A549 (cell line): ENCODE results near the gene LRRC7. TPM values are rescaled to one million over a fixed set of nuclear protein-coding genes. Genes with fewer than 3 reads are reported as not detected.

ENCODE experiments used
- ATAC-seq, 2 experiments: fragments of 200-7000 bp in 1 of 2; fragments of >200 bp in 1 of 2; cut with Nextera tagmentation in 1 of 2; cut with Tn5 transposase in 1 of 2; 3 replicates each; pipeline versions ENCODE4 v1.8.0 to v1.9.1; 2018 to 2020; ENCODE audit warnings: mild to moderate bottlenecking in 1 of 2, moderate library complexity in 1 of 2
- CTCF ChIA-PET: fragments of 300-600 bp; sonication (Branson Sonifier 250); formaldehyde crosslinking; extraction: SDS; loops from one replicate; lab custom pipeline; 2021; ENCODE audit warnings: antibody characterized with exemption, inconsistent platforms; lab: Yijun Ruan, JAX
- POLR2A ChIA-PET: fragments of 350-600 bp; formaldehyde crosslinking; extraction: SDS; loops from one replicate; lab custom pipeline; 2021; ENCODE audit warnings: antibody characterized with exemption, inconsistent platforms; lab: Yijun Ruan, JAX
- DNase-seq, 2 experiments: peaks; one replicate each; pipeline versions ENCODE4 v3.0.0 to v3.0.0-alpha.2; 2011 to 2016; ENCODE audit warnings: low read depth in 1 of 2, low spot score in 1 of 2
- FAIRE-seq: peaks from 2 replicates; lab custom pipeline; 2011; peaks lifted over from hg19 to GRCh38; lab: Jason Lieb, UNC
- H3K27ac ChIP-seq, 2 experiments: fragments of >200 bp; sonication (Bioruptor Twin); formaldehyde crosslinking; 3 replicates each; pipeline ENCODE4 v1.5.1; 2016 to 2017
- H3K4me1 ChIP-seq: fragments of >200 bp; sonication (Bioruptor Twin); formaldehyde crosslinking; 3 replicates; pipeline ENCODE4 v1.6.1; 2016
- H3K4me2 ChIP-seq: fragments of >200 bp; sonication (Bioruptor Twin); formaldehyde crosslinking; 3 replicates; pipeline ENCODE4 v1.6.1; 2016
- H3K4me3 ChIP-seq: fragments of >200 bp; sonication (Bioruptor Twin); formaldehyde crosslinking; 3 replicates; pipeline ENCODE4 v1.5.1; 2016
- H3K9me3 ChIP-seq: fragments of >200 bp; sonication (Bioruptor Twin); formaldehyde crosslinking; 3 replicates; pipeline ENCODE4 v1.6.1; 2016
- CEBPB ChIP-seq, 2 experiments: fragments of >200 bp in 1 of 2; sonication (Bioruptor Twin) in 1 of 2; formaldehyde crosslinking in 1 of 2; IDR thresholded peaks; 2 replicates each; pipeline ENCODE4 v1.6.1; 2012 to 2016
- ESRRA ChIP-seq: fragments of 150-350 bp; IDR thresholded peaks from 2 replicates; pipeline ENCODE4 v1.6.1; 2014; ENCODE audit warnings: mild to moderate bottlenecking, low read length, borderline replicate concordance
- FOSB ChIP-seq: fragments of 250-450 bp; sonication (Bioruptor Pico); IDR thresholded peaks from 2 replicates; pipeline ENCODE4 v1.5.0; 2020; ENCODE audit warnings: mild to moderate bottlenecking, moderate library complexity
- HEYL ChIP-seq: fragments of 250-450 bp; sonication (Bioruptor Pico); IDR thresholded peaks from 2 replicates; pipeline ENCODE4 v1.8.0; 2021; ENCODE audit warnings: mild to moderate bottlenecking, moderate library complexity
- HOXA7 ChIP-seq: fragments of 250-450 bp; sonication (Bioruptor Pico); IDR thresholded peaks from 2 replicates; pipeline ENCODE4 v1.5.0; 2020; ENCODE audit warnings: mild to moderate bottlenecking, moderate library complexity
- HOXB13 ChIP-seq: fragments of 250-450 bp; sonication (Bioruptor Pico); IDR thresholded peaks from 2 replicates; pipeline ENCODE4 v1.5.0; 2020; ENCODE audit warnings: low read depth, mild to moderate bottlenecking, moderate library complexity
- HOXB5 ChIP-seq: fragments of 250-450 bp; sonication (Bioruptor Pico); IDR thresholded peaks from 2 replicates; pipeline ENCODE4 v1.5.0; 2020; ENCODE audit warnings: mild to moderate bottlenecking, moderate library complexity
- JUN ChIP-seq, 2 experiments: fragments of >200 bp; sonication (Bioruptor Twin); formaldehyde crosslinking; IDR thresholded peaks; 2 replicates in 1 of 2; 3 replicates in 1 of 2; pipeline ENCODE4 v1.6.1; 2016 to 2017
- MAFK ChIP-seq: fragments of 450-650 bp; IDR thresholded peaks from 2 replicates; pipeline ENCODE4 v1.6.1; 2014; ENCODE audit not compliant: partially characterized antibody
- MAZ ChIP-seq: fragments of 150-350 bp; IDR thresholded peaks from 2 replicates; pipeline ENCODE4 v1.6.1; 2014; ENCODE audit warnings: antibody characterized with exemption, low read depth, low read length, borderline replicate concordance
- MYC ChIP-seq: IDR thresholded peaks from 2 replicates; pipeline ENCODE4 v1.6.1; 2012; ENCODE audit warnings: mild to moderate bottlenecking, inconsistent platforms, low read length, improper control_type of control experiment, borderline replicate concordance
- NFE2L2 ChIP-seq: fragments of 150-350 bp; conservative IDR thresholded peaks from 2 replicates; pipeline ENCODE4 v1.6.1; 2014; ENCODE audit warnings: low read length
- NR3C1 ChIP-seq: fragments of >200 bp; sonication (Bioruptor Twin); formaldehyde crosslinking; IDR thresholded peaks from 3 replicates; pipeline ENCODE4 v1.6.1; 2017
- RAD21 ChIP-seq, 2 experiments: fragments of >200 bp in 1 of 2; sonication (Bioruptor Twin) in 1 of 2; formaldehyde crosslinking in 1 of 2; IDR thresholded peaks in 1 of 2; conservative IDR thresholded peaks in 1 of 2; 2 replicates in 1 of 2; 3 replicates in 1 of 2; pipeline ENCODE4 v1.6.1; 2012 to 2018; ENCODE audit warnings: inconsistent platforms in 1 of 2
- RARB ChIP-seq: fragments of 250-450 bp; sonication (Bioruptor Pico); IDR thresholded peaks from 2 replicates; pipeline ENCODE4 v1.8.0; 2021; ENCODE audit warnings: mild to moderate bottlenecking, moderate library complexity
- RNF2 ChIP-seq: fragments of 200-600 bp; sonication (generic); IDR thresholded peaks from 2 replicates; pipeline ENCODE4 v1.6.1; 2016; ENCODE audit warnings: low read depth, mild to moderate bottlenecking, antibody characterized with exemption, moderate library complexity, borderline replicate concordance
- WGBS: methylation state at CpG from one replicate; pipeline ENCODE4 v1.1.6; 2017; ENCODE audit errors: missing lambda C conversion rate; 5-methylcytosine and 5-hydroxymethylcytosine counted together
- polyA plus RNA-seq, 4 experiments: library from polyadenylated mRNA; depleted of rRNA in 3 of 4; stranded (reverse); fragments of >200 nt; fragmentation: RNase III in 1 of 4; extraction: RNeasy Plus Mini Kit Qiagen cat#74134 plus additional on column Dnase treatment in 1 of 4; gene quantifications; 2 replicates in 3 of 4; 3 replicates in 1 of 4; pipeline ENCODE4 v1.2.3, GENCODE V29; 2011 to 2017
- TF ChIP-seq, protein P1 (sequence below): fragments of 150-350 bp; IDR thresholded peaks from 2 replicates; pipeline ENCODE4 v1.6.1; 2014; ENCODE audit warnings: low read depth, mild to moderate bottlenecking, low read length
- TF ChIP-seq, protein P2 (sequence below): IDR thresholded peaks from 2 replicates; pipeline ENCODE4 v1.6.1; 2012
- TF ChIP-seq, protein P3 (sequence below): IDR thresholded peaks from 2 replicates; pipeline ENCODE4 v1.6.1; 2012; ENCODE audit warnings: low read depth, borderline replicate concordance
- TF ChIP-seq, protein P4 (sequence below): fragments of >200 bp; sonication (Bioruptor Twin); formaldehyde crosslinking; IDR thresholded peaks from 3 replicates; pipeline ENCODE4 v1.6.1; 2016
- TF ChIP-seq, protein P5 (sequence below): fragments of 250-450 bp; sonication (Bioruptor Pico); IDR thresholded peaks from 2 replicates; pipeline ENCODE4 v1.5.0; 2021; ENCODE audit warnings: mild to moderate bottlenecking, moderate library complexity, borderline replicate concordance
- TF ChIP-seq, protein P6 (sequence below): IDR thresholded peaks from 2 replicates; pipeline ENCODE4 v1.6.1; 2012
- TF ChIP-seq, protein P7 (sequence below): fragments of 250-450 bp; sonication (Bioruptor Pico); IDR thresholded peaks from 2 replicates; pipeline ENCODE4 v1.5.0; 2020; ENCODE audit warnings: low read depth, mild to moderate bottlenecking, moderate library complexity
- TF ChIP-seq, protein P8 (sequence below): fragments of >200 bp; sonication (Bioruptor Twin); formaldehyde crosslinking; IDR thresholded peaks from 3 replicates; pipeline ENCODE4 v1.5.1; 2016

Gene LRRC7
- polyA plus RNA-seq, 2 of the 4 experiments (the other 2 are of a cell fraction), result not detected

DNA sequence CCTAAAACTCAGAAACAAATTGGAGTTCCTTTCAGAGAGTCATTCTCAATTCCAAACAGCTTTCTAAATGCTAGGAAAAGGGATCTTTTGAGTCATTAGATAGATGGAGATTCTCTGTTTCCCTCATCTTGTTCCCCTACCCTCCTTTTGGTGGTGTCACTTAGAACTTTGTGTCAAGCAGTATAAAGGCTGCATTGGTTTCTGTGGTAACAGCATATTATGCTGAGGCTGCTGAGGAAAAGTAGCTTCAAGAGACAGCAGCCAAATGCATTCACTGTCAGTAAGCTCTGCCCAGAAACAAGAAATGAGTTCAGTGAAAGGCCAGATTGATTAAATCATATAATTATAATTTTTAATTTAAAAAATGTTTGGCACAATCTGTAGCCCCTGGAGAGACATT is 493.5 kb downstream of the LRRC7 start:
- TF ChIP-seq, protein P1, sequence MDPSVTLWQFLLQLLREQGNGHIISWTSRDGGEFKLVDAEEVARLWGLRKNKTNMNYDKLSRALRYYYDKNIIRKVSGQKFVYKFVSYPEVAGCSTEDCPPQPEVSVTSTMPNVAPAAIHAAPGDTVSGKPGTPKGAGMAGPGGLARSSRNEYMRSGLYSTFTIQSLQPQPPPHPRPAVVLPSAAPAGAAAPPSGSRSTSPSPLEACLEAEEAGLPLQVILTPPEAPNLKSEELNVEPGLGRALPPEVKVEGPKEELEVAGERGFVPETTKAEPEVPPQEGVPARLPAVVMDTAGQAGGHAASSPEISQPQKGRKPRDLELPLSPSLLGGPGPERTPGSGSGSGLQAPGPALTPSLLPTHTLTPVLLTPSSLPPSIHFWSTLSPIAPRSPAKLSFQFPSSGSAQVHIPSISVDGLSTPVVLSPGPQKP, result no peak
- TF ChIP-seq, protein P2, sequence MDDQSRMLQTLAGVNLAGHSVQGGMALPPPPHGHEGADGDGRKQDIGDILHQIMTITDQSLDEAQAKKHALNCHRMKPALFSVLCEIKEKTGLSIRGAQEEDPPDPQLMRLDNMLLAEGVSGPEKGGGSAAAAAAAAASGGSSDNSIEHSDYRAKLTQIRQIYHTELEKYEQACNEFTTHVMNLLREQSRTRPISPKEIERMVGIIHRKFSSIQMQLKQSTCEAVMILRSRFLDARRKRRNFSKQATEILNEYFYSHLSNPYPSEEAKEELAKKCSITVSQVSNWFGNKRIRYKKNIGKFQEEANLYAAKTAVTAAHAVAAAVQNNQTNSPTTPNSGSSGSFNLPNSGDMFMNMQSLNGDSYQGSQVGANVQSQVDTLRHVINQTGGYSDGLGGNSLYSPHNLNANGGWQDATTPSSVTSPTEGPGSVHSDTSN, result no peak
- TF ChIP-seq HEYL (CRISPR knock-in tag), result no peak
- TF ChIP-seq, protein P3, sequence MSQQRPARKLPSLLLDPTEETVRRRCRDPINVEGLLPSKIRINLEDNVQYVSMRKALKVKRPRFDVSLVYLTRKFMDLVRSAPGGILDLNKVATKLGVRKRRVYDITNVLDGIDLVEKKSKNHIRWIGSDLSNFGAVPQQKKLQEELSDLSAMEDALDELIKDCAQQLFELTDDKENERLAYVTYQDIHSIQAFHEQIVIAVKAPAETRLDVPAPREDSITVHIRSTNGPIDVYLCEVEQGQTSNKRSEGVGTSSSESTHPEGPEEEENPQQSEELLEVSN, result no peak
- TF ChIP-seq, protein P4, sequence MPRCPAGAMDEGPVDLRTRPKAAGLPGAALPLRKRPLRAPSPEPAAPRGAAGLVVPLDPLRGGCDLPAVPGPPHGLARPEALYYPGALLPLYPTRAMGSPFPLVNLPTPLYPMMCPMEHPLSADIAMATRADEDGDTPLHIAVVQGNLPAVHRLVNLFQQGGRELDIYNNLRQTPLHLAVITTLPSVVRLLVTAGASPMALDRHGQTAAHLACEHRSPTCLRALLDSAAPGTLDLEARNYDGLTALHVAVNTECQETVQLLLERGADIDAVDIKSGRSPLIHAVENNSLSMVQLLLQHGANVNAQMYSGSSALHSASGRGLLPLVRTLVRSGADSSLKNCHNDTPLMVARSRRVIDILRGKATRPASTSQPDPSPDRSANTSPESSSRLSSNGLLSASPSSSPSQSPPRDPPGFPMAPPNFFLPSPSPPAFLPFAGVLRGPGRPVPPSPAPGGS, result no peak
- Histone ChIP-seq H3K4me2 (no peak overlapping the region), H3K27ac (no peak overlapping the region), H3K4me1 (no peaks in the 10 kb centered on the region), H3K9me3 (no peaks in the 10 kb centered on the region), H3K4me3 (no peak overlapping the region)
- FAIRE-seq (no peak), DNase-seq (no peak), ATAC-seq (no peak)
- POLR2A ChIA-PET, result no interaction called here
- CTCF ChIA-PET, result no interaction called here

DNA sequence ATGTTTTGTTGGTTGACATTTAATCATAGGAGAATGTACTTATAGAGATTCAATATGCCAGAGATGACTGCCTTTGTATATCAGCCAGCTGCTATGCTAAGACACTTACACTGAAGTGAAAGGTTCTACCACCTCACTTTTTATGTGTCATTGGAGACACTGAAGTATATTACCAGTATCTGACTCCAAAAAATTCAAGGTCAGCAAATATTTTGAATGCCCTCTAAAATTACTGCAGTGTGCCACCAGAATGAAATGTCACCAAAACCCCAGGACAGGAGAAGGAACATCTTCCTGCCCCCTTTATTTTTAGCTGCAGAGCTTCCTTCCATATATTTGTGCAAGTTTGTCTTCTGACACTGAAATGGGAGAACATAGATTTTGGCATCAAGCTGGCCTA is 496.1 kb downstream of the LRRC7 start:
- Histone ChIP-seq H3K4me1 (no peaks in the 10 kb centered on the region), H3K4me3 (no peak overlapping the region), H3K27ac (no peak overlapping the region), H3K4me2 (no peak overlapping the region), H3K9me3 (no peaks in the 10 kb centered on the region)
- no peak for ATAC-seq
- peak; percentile 58 for TF ChIP-seq MAFK
- no peak for TF ChIP-seq HOXB5 (CRISPR knock-in tag)
- no peak for DNase-seq
- ChIA-PET POLR2A (no interaction called here), CTCF (no interaction called here)
- no peak for FAIRE-seq

DNA sequence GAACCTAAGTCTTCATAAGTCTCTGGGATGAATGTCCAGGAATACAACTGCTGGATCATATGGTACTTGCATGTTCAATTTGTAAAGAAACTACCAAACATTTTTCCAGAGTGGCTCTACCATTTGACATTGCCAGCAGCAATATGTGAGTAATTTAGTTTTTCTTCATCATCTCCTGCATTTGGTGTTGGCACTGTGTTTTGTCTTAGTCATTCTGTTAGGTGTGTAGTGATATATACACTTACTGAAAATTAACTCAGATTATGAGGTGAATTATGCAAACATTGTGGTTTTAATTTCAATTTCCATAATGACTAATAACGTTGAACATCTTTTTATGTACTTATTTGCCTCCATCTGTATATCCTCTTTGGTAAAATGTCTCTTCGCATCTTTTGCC is 499.0 kb downstream of the LRRC7 start:
- ChIA-PET CTCF (no interaction called here), POLR2A (no interaction called here)
- Histone ChIP-seq H3K4me1 (no peaks in the 10 kb centered on the region), H3K27ac (no peak overlapping the region), H3K4me2 (no peak overlapping the region), H3K4me3 (no peak overlapping the region), H3K9me3 (no peaks in the 10 kb centered on the region)
- 21% methylated on average over 2 of the region's 2 CpGs for WGBS
- ATAC-seq (no peak), FAIRE-seq (no peak), DNase-seq (no peak)
- TF ChIP-seq HOXB13 (CRISPR knock-in tag) (no peak), FOSB (no peak), JUN (IDR thresholded peaks at IDR 0.05) (no peak), CEBPB (IDR thresholded peaks at IDR 0.05) (no peak), RNF2 (no peak), NFE2L2 (no peak), NR3C1 (no peak), ESRRA (no peak), MYC (no peak), RAD21 (conservative IDR thresholded peaks at IDR 0.05 in 1 of 2, IDR thresholded peaks at IDR 0.05 in 1 of 2) (no peak), HOXA7 (CRISPR knock-in tag) (no peak), RARB (no peak), MAZ (no peak)
- TF ChIP-seq, protein P1, result no peak
- TF ChIP-seq, protein P5, sequence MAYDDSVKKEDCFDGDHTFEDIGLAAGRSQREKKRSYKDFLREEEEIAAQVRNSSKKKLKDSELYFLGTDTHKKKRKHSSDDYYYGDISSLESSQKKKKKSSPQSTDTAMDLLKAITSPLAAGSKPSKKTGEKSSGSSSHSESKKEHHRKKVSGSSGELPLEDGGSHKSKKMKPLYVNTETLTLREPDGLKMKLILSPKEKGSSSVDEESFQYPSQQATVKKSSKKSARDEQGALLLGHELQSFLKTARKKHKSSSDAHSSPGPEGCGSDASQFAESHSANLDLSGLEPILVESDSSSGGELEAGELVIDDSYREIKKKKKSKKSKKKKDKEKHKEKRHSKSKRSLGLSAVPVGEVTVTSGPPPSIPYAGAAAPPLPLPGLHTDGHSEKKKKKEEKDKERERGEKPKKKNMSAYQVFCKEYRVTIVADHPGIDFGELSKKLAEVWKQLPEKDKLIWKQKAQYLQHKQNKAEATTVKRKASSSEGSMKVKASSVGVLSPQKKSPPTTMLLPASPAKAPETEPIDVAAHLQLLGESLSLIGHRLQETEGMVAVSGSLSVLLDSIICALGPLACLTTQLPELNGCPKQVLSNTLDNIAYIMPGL, result no peak
- TF ChIP-seq, protein P6, sequence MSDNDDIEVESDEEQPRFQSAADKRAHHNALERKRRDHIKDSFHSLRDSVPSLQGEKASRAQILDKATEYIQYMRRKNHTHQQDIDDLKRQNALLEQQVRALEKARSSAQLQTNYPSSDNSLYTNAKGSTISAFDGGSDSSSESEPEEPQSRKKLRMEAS, result no peak
- TF ChIP-seq, protein P7, sequence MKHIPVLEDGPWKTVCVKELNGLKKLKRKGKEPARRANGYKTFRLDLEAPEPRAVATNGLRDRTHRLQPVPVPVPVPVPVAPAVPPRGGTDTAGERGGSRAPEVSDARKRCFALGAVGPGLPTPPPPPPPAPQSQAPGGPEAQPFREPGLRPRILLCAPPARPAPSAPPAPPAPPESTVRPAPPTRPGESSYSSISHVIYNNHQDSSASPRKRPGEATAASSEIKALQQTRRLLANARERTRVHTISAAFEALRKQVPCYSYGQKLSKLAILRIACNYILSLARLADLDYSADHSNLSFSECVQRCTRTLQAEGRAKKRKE, result no peak
- TF ChIP-seq, protein P8, sequence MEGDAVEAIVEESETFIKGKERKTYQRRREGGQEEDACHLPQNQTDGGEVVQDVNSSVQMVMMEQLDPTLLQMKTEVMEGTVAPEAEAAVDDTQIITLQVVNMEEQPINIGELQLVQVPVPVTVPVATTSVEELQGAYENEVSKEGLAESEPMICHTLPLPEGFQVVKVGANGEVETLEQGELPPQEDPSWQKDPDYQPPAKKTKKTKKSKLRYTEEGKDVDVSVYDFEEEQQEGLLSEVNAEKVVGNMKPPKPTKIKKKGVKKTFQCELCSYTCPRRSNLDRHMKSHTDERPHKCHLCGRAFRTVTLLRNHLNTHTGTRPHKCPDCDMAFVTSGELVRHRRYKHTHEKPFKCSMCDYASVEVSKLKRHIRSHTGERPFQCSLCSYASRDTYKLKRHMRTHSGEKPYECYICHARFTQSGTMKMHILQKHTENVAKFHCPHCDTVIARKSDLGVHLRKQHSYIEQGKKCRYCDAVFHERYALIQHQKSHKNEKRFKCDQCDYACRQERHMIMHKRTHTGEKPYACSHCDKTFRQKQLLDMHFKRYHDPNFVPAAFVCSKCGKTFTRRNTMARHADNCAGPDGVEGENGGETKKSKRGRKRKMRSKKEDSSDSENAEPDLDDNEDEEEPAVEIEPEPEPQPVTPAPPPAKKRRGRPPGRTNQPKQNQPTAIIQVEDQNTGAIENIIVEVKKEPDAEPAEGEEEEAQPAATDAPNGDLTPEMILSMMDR, result no peak
